HepG2 (cell line): ENCODE measurements around the gene FAAP20. TPM values are rescaled to one million over a fixed set of nuclear protein-coding genes. Genes with fewer than 3 reads are reported as not detected.

Source experiments
- ARNT2 ChIP-seq: sonication (generic); formaldehyde crosslinking; IDR thresholded peaks from 2 replicates; pipeline ENCODE4 v1.8.0; 2022; ENCODE audit warnings: mild to moderate bottlenecking, low read depth, missing genetic modification reagents, moderate library complexity
- ATF1 ChIP-seq: IDR thresholded peaks from 2 replicates; pipeline ENCODE4 v1.6.1; 2016; ENCODE audit warnings: mild to moderate bottlenecking, control low read depth
- CBFB ChIP-seq: sonication (generic); formaldehyde crosslinking; IDR thresholded peaks from 2 replicates; pipeline ENCODE4 v1.4.0; 2020; ENCODE audit warnings: missing genetic modification reagents
- CENPX ChIP-seq: sonication (generic); formaldehyde crosslinking; IDR thresholded peaks from 2 replicates; pipeline ENCODE4 v1.9.0; 2021; ENCODE audit warnings: mild to moderate bottlenecking, missing genetic modification reagents, moderate library complexity
- ETV5 ChIP-seq: IDR thresholded peaks from 2 replicates; pipeline ENCODE4 v1.6.1; 2018; ENCODE audit warnings: missing biosample characterization, missing genetic modification reagents, inconsistent platforms, borderline replicate concordance
- HNF4G ChIP-seq, 2 experiments: sonication (generic) in 1 of 2; formaldehyde crosslinking in 1 of 2; IDR thresholded peaks; 2 replicates each; pipeline versions ENCODE4 v1.4.0 to v1.6.1; 2011 to 2020; ENCODE audit warnings: borderline replicate concordance in 2 of 2, low read depth in 2 of 2, mild to moderate bottlenecking in 2 of 2, low read length in 1 of 2, missing genetic modification reagents in 1 of 2, moderate library complexity in 1 of 2
- LCORL ChIP-seq, 2 experiments: fragments of 450-650 bp in 1 of 2; sonication (generic) in 1 of 2; formaldehyde crosslinking in 1 of 2; IDR thresholded peaks; 2 replicates each; pipeline versions ENCODE4 v1.5.0 to v1.6.1; 2017 to 2020; ENCODE audit warnings: antibody characterized with exemption in 1 of 2, missing genetic modification reagents in 1 of 2
- PHF20 ChIP-seq: sonication (generic); formaldehyde crosslinking; IDR thresholded peaks from 2 replicates; pipeline ENCODE4 v1.5.0; 2020; ENCODE audit warnings: mild to moderate bottlenecking, missing genetic modification reagents
- RAD21 ChIP-seq: fragments of 450-650 bp; formaldehyde crosslinking; IDR thresholded peaks from 2 replicates; pipeline ENCODE4 v1.5.0; 2020; ENCODE audit warnings: mild to moderate bottlenecking
- SIN3A ChIP-seq: IDR thresholded peaks from 2 replicates; pipeline ENCODE4 v1.6.1; 2011; ENCODE audit warnings: low read depth, mild to moderate bottlenecking, control low read depth, low read length, borderline replicate concordance
- ZBTB38 ChIP-seq: sonication (generic); formaldehyde crosslinking; IDR thresholded peaks from 2 replicates; pipeline ENCODE4 v1.5.1; 2020; ENCODE audit warnings: mild to moderate bottlenecking, missing genetic modification reagents
- ZFYVE20 ChIP-seq: sonication (generic); formaldehyde crosslinking; IDR thresholded peaks from 2 replicates; pipeline ENCODE4 v1.8.0; 2023; ENCODE audit warnings: low read depth, mild to moderate bottlenecking, moderate library complexity, missing genetic modification reagents, borderline replicate concordance
- ZMAT3 ChIP-seq: sonication (generic); formaldehyde crosslinking; conservative IDR thresholded peaks from 2 replicates; pipeline ENCODE4 v1.7.0; 2021; ENCODE audit warnings: missing genetic modification reagents
- ZNF256 ChIP-seq: sonication (generic); formaldehyde crosslinking; conservative IDR thresholded peaks from 2 replicates; pipeline ENCODE4 v1.4.0; 2020; ENCODE audit warnings: missing genetic modification reagents
- ZNF34 ChIP-seq: sonication (generic); formaldehyde crosslinking; IDR thresholded peaks from 2 replicates; pipeline ENCODE4 v1.4.0; 2020; ENCODE audit warnings: mild to moderate bottlenecking, missing genetic modification reagents, borderline replicate concordance
- ZNF431 ChIP-seq: sonication (generic); formaldehyde crosslinking; IDR thresholded peaks from 2 replicates; pipeline ENCODE4 v1.9.0; 2022; ENCODE audit warnings: missing genetic modification reagents, low read depth, mild to moderate bottlenecking, borderline replicate concordance
- ZNF530 ChIP-seq: sonication (generic); formaldehyde crosslinking; IDR thresholded peaks from 2 replicates; pipeline ENCODE4 v1.5.0; 2020; ENCODE audit warnings: low read depth, mild to moderate bottlenecking, missing genetic modification reagents
- ZNF781 ChIP-seq: sonication (generic); formaldehyde crosslinking; IDR thresholded peaks from 2 replicates; pipeline ENCODE4 v1.5.1; 2020; ENCODE audit warnings: borderline replicate concordance, mild to moderate bottlenecking, missing genetic modification reagents; ENCODE audit errors: not compliant biosample characterization
- polyA plus RNA-seq, 8 experiments: library from polyadenylated mRNA; depleted of rRNA in 3 of 8; stranded (reverse) in 7 of 8; unstranded in 1 of 8; fragments of >200 nt; fragmentation: Illumina TruSeq in 4 of 8; extraction: Trizol in 4 of 8; gene quantifications; 2 replicates each; pipeline versions ENCODE4 v1.2.1 to v1.2.3, GENCODE V29; 2011 to 2016; ENCODE audit warnings: low read depth in 4 of 8, missing spikeins in 1 of 8, mixed read lengths in 1 of 8; ENCODE audit not compliant: insufficient read depth in 1 of 8
- total RNA-seq, 5 experiments: library from RNA; depleted of rRNA; stranded (reverse); fragments of >200 nt; fragmentation: Illumina TruSeq; extraction: Trizol; gene quantifications; 2 replicates each; pipeline ENCODE4 v1.2.3, GENCODE V29; 2016; ENCODE audit warnings: low read depth in 1 of 5
- TF ChIP-seq, protein P1 (sequence below): sonication (generic); formaldehyde crosslinking; IDR thresholded peaks from 2 replicates; pipeline ENCODE4 v1.5.0; 2020; ENCODE audit warnings: mild to moderate bottlenecking, missing genetic modification reagents, borderline replicate concordance
- TF ChIP-seq, protein P2 (sequence below): sonication (generic); formaldehyde crosslinking; IDR thresholded peaks from 2 replicates; pipeline ENCODE4 v1.8.0; 2022; ENCODE audit warnings: missing genetic modification reagents, mild to moderate bottlenecking, borderline replicate concordance

Gene FAAP20
- total and polyA plus RNA-seq, 2 of the 13 experiments (the other 11 are each of a cell fraction or from before 2014, with no cell fraction given): 9.6 to 10.8 TPM

DNA sequence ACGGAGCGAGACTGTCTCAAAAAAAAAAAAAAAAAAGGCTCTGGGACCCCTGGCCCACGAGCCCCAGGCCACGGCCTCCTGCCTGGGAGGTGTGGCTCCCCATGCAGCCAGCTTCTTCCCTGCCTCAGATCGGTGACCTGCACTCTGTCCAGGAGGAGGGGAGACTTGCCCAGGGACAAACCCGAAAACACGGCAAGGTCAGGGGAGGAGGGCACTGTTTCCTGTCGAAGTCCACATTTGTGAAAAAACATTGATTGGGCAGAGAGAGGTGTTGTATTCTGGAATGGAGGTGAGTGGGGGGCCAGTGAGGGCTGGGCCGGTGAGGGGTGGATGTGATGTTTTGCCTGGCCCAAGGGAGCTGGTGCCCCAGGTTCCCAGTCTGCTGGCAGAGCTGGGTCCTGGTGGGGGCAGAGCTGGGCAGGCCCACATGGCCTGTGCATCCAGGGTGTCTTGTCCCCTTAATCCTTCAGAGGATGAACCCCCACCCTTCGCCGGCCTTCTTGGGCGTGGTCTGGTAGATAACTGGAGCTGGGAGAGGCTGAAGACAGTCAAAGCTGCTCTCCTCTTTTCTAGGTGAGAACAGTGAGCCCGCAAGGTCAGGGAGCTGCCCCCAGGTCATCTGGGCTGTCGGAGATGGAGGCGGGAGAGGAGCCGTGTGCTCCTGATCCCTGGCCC, 12.4 kb upstream of the FAAP20 start (continued):
- TF ChIP-seq, protein P1, sequence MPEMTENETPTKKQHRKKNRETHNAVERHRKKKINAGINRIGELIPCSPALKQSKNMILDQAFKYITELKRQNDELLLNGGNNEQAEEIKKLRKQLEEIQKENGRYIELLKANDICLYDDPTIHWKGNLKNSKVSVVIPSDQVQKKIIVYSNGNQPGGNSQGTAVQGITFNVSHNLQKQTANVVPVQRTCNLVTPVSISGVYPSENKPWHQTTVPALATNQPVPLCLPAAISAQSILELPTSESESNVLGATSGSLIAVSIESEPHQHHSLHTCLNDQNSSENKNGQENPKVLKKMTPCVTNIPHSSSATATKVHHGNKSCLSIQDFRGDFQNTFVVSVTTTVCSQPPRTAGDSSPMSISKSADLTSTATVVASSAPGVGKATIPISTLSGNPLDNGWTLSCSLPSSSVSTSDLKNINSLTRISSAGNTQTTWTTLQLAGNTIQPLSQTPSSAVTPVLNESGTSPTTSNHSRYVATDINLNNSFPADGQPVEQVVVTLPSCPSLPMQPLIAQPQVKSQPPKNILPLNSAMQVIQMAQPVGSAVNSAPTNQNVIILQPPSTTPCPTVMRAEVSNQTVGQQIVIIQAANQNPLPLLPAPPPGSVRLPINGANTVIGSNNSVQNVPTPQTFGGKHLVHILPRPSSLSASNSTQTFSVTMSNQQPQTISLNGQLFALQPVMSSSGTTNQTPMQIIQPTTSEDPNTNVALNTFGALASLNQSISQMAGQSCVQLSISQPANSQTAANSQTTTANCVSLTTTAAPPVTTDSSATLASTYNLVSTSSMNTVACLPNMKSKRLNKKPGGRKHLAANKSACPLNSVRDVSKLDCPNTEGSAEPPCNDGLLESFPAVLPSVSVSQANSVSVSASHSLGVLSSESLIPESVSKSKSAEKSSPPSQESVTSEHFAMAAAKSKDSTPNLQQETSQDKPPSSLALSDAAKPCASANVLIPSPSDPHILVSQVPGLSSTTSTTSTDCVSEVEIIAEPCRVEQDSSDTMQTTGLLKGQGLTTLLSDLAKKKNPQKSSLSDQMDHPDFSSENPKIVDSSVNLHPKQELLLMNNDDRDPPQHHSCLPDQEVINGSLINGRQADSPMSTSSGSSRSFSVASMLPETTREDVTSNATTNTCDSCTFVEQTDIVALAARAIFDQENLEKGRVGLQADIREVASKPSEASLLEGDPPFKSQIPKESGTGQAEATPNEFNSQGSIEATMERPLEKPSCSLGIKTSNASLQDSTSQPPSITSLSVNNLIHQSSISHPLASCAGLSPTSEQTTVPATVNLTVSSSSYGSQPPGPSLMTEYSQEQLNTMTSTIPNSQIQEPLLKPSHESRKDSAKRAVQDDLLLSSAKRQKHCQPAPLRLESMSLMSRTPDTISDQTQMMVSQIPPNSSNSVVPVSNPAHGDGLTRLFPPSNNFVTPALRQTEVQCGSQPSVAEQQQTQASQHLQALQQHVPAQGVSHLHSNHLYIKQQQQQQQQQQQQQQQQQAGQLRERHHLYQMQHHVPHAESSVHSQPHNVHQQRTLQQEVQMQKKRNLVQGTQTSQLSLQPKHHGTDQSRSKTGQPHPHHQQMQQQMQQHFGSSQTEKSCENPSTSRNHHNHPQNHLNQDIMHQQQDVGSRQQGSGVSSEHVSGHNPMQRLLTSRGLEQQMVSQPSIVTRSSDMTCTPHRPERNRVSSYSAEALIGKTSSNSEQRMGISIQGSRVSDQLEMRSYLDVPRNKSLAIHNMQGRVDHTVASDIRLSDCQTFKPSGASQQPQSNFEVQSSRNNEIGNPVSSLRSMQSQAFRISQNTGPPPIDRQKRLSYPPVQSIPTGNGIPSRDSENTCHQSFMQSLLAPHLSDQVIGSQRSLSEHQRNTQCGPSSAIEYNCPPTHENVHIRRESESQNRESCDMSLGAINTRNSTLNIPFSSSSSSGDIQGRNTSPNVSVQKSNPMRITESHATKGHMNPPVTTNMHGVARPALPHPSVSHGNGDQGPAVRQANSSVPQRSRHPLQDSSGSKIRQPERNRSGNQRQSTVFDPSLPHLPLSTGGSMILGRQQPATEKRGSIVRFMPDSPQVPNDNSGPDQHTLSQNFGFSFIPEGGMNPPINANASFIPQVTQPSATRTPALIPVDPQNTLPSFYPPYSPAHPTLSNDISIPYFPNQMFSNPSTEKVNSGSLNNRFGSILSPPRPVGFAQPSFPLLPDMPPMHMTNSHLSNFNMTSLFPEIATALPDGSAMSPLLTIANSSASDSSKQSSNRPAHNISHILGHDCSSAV (CRISPR knock-in tag): no peak
- TF ChIP-seq HNF4G (IDR thresholded peaks at IDR 0.05; ENCODE audit: borderline replicate concordance, low read depth, low read length) (0 out of 2 replicates have a peak, but pooled peaks have one; percentile 53), HNF4G (CRISPR knock-in tag; IDR thresholded peaks at IDR 0.05; ENCODE audit: borderline replicate concordance, low read depth) (no peak), ZMAT3 (CRISPR knock-in tag) (no peak), CBFB (CRISPR knock-in tag) (no peak), ATF1 (CRISPR knock-in tag) (no peak), ZNF34 (0 out of 2 replicates have a peak, but pooled peaks have one; percentile 12), ETV5 (peak; percentile 42), PHF20 (CRISPR knock-in tag) (no peak), LCORL (IDR thresholded peaks at IDR 0.05) (no peak), LCORL (CRISPR knock-in tag; IDR thresholded peaks at IDR 0.05) (peak; percentile 68; the same call in 1 of the 2 replicates), ZBTB38 (CRISPR knock-in tag) (no peak), ZNF256 (no peak), RAD21 (CRISPR knock-in tag) (no peak), SIN3A (peak; percentile 28; the same call in 1 of the 2 replicates), ZNF781 (CRISPR knock-in tag) (no peak), CENPX (CRISPR knock-in tag) (no peak), ZNF431 (CRISPR knock-in tag) (no peak), ZFYVE20 (no peak), ZNF530 (CRISPR knock-in tag) (no peak), ARNT2 (CRISPR knock-in tag) (no peak)
- TF ChIP-seq, protein P2, sequence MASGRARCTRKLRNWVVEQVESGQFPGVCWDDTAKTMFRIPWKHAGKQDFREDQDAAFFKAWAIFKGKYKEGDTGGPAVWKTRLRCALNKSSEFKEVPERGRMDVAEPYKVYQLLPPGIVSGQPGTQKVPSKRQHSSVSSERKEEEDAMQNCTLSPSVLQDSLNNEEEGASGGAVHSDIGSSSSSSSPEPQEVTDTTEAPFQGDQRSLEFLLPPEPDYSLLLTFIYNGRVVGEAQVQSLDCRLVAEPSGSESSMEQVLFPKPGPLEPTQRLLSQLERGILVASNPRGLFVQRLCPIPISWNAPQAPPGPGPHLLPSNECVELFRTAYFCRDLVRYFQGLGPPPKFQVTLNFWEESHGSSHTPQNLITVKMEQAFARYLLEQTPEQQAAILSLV (CRISPR knock-in tag): no peak
